NOMO-1 treated with dmso at 0.1 percent for 144 hours (cell line): ENCODE measurements around the gene WNT1.

Source experiments
- DNase-seq: peaks from one replicate; lab custom pipeline; 2025; ENCODE audit not compliant: unreplicated experiment; lab: John Stamatoyannopoulos, UW

The WNT1 gene

DNA sequence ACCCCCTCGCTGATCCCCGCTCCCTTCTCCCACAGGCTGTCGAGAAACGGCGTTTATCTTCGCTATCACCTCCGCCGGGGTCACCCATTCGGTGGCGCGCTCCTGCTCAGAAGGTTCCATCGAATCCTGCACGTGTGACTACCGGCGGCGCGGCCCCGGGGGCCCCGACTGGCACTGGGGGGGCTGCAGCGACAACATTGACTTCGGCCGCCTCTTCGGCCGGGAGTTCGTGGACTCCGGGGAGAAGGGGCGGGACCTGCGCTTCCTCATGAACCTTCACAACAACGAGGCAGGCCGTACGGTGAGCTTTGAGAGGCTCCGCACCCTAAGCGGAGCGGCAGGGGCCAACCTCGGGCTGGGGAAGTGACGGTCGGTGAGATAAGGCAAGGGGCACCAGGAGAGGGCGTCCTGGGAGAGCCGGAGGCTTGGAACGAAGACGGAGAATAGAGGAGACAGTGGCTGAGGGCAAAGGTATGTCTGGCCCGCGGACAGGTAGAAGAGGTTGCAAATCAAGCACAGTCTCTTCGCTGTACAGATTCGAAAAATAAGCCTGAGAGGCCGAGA, 2.3 kb downstream of the WNT1 start:
- DNase-seq: no peak

DNA sequence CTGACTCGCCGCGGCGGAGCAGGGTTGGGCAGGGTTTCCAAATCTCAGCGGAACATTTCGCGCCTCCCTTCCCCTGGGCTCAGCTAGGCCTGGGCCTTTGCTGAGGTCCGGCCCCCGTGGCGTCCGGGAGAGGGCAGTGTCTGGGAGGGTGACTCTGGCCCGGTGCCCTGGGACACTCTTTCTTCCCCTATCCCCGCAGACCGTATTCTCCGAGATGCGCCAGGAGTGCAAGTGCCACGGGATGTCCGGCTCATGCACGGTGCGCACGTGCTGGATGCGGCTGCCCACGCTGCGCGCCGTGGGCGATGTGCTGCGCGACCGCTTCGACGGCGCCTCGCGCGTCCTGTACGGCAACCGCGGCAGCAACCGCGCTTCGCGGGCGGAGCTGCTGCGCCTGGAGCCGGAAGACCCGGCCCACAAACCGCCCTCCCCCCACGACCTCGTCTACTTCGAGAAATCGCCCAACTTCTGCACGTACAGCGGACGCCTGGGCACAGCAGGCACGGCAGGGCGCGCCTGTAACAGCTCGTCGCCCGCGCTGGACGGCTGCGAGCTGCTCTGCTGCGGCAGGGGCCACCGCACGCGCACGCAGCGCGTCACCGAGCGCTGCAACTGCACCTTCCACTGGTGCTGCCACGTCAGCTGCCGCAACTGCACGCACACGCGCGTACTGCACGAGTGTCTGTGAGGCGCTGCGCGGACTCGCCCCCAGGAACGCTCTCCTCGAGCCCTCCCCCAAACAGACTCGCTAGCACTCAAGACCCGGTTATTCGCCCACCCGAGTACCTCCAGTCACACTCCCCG, 3.0 kb downstream of the WNT1 start:
- no peak for DNase-seq

DNA sequence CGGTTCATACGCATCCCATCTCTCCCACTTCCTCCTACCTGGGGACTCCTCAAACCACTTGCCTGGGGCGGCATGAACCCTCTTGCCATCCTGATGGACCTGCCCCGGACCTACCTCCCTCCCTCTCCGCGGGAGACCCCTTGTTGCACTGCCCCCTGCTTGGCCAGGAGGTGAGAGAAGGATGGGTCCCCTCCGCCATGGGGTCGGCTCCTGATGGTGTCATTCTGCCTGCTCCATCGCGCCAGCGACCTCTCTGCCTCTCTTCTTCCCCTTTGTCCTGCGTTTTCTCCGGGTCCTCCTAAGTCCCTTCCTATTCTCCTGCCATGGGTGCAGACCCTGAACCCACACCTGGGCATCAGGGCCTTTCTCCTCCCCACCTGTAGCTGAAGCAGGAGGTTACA, 3.6 kb downstream of the WNT1 start:
- no peak for DNase-seq

DNA sequence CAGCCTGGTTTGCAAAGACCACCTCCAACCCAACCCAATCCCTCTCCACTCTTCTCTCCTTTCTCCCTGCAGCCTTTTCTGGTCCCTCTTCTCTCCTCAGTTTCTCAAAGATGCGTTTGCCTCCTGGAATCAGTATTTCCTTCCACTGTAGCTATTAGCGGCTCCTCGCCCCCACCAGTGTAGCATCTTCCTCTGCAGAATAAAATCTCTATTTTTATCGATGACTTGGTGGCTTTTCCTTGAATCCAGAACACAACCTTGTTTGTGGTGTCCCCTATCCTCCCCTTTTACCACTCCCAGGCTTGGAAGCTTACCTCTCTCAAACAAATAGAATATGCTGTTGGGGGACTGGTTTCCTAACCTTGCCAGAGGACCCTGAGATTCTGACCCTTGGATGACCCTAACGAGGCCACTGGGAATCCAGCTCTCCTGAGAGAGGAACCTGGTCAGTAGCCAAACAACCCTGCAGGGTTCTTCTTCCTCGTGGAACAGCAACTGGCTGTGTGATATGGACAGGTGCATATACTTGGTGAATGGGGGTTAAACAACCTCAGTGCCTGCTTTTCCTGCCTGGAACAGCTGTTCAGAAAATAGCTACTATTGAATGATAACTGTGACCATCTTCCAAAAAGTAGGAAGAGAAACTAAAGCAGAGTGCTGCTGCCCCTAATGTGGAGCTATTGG, 4.4 kb downstream of the WNT1 start:
- DNase-seq: no peak

DNA sequence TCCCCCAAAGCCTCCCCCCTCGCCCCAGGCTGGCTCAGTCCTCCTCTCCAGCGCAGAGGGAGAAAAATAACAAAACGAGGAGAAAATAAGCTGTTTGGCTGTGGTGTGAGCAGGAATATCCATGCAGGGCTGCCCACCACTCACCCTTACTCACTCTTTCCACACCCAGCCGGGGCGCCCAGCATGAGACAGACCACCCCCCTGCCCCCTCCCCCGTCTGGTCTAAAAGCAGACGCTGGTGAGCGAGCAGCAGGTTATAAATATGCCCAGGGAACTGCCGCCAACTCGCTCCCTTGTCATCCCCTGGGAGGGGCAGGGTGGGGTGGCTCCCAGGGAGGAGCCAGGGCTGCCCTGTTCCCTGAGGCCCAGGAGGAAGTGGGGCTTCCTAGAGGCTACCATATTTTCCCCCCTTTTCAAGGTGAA, 7.4 kb downstream of the WNT1 start:
- no peak for DNase-seq

DNA sequence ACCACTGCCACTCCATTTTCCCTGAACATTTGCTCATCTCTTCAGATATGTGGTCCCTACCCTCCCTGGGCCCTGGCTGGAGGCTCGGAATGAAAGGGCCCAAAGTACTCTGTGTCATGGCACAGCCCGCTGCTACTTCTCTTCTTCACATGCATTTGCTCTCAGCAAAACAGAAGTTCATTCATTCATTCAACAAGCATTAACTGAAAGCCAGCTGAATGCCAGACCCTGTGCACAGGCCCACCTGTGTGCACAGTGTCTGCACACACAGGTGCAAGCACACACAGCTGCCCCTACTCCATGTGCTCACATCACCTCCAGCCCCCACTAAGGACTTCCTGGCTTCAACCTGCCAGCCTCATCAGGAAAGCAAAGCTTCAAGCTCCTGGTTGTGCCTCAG, 7.8 kb downstream of the WNT1 start:
- DNase-seq: no peak

DNA sequence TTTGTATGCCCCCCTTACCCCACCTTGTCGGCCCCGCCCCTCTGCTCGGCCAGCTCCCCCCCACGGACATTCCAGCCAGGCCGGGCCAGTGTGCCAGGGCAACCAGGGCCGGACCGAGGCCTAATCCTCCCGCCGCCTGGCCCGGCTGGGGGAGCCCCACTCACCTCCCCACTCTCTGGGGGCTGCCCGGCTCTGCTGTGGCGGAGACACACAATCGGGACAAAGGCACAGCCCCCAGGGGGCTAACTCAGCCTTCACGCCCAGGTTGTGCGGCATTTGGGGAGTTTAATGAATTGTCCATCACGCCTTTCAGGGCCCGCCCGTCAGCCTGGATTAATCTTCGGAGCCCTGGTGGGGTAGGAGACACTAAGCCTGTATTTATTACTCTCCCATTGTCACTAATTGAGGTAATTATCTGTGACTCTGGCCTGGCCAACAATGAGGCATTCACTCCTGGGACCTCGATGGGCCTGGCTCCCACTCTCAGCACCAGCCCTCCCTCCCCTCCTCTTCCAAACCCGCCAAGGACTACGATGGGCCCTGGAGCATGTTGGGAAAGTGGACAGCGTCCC, 8.7 kb downstream of the WNT1 start:
- DNase-seq: no peak

DNA sequence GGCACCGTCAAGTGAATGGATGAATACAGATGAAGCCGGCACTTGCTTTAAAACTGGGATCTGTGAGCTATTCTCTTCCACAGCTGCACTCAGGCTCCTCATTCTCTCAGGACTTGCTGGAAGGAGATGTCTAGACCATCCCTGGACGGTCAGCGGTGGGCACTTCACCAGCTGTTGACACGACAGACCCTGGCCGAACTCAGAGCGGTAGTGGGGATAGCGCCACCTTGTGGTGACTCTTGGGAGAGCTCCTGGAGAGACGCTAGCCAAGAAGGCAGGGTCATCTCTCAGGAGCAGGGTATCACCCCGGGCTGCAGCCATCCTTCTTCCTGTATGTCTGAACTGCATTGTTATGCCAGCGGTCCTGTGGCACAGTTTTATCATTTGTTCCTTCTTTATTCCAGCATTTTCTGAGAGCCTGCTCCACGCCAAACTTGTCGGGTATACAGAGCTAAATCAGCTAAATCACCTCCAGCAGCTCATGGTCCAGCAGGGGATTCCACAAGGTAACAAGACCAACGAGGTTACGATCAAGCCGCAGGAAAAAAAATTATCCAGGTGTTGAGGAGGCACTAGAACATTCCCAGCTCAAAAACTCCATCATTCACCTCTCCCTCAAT, 10.0 kb downstream of the WNT1 start:
- DNase-seq: no peak

DNA sequence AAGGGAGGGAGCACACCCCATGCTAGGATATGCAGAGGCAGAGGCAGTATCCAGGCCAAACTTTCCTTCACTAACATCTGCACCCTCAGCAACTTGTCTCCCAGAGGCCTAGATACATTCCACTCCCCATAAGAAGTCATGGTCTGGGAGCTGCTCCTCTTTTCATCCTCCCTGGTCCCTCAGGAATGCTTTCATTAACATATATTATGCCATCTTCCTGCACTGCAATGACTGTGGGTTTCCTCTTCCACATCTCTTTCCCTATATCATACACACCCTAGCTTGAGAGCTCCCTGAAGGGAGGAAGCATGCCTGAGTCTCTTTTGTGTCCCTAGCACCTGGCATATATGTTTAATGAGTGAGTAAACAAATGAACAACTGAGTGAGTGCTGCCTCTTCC, 12.4 kb downstream of the WNT1 start:
- DNase-seq: no peak

DNA sequence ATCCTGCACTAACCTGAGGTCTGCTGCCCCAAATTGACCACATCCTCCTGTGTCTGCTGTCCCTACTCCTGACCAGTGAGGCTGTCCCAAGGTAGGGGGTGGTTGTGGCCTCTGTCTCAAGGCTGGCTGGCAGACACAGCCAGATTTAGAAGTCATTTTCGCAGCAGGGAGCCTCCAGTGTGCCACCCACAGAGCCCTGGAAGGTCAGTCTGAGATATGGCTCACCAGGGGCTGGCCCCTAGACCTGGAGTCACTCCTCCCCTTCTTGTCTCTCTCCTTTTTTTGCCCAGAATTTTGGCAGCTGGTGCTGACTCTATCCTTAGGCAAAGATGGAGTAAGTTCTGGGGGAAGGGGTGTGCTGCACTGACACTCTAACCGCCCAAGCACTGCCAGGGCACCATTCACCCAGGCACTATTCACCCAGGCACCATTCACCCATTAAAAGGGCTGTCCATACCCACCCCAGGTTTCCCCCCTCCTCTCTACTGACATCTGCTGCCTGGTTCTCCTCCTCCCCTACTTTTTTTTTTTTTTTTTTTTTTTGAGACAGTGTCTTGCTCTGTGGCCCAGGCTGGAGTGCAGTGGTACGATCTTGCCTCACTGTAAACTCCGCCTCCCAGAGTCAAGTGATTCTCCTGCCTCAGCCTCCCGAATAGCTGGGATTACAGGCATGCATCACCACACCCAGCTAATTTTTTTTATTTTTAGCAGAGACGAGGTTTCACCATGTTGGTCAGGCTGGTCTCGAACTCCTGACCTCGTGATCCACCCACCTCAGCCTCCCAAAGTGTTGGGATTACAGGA, 13.3 kb downstream of the WNT1 start:
- no peak for DNase-seq

DNA sequence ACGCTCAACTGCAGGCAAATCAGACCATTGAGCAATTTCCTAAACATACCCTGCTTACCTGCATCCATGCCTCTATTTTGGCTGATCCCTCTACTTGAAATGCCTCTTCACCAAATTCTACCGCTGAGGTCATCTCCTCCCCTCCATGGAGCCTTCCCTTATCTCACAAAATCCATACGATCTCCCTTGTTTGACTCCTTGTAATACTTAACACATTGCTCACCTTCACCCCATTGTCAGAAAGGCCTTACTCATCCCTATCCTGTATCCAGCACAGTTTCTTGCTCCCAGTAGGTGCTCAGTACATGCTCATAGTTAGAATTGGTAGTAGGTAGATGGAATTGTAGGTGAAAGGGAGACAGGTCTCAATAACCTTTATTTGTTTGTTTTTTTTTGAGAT, 15.7 kb downstream of the WNT1 start:
- no peak for DNase-seq

DNA sequence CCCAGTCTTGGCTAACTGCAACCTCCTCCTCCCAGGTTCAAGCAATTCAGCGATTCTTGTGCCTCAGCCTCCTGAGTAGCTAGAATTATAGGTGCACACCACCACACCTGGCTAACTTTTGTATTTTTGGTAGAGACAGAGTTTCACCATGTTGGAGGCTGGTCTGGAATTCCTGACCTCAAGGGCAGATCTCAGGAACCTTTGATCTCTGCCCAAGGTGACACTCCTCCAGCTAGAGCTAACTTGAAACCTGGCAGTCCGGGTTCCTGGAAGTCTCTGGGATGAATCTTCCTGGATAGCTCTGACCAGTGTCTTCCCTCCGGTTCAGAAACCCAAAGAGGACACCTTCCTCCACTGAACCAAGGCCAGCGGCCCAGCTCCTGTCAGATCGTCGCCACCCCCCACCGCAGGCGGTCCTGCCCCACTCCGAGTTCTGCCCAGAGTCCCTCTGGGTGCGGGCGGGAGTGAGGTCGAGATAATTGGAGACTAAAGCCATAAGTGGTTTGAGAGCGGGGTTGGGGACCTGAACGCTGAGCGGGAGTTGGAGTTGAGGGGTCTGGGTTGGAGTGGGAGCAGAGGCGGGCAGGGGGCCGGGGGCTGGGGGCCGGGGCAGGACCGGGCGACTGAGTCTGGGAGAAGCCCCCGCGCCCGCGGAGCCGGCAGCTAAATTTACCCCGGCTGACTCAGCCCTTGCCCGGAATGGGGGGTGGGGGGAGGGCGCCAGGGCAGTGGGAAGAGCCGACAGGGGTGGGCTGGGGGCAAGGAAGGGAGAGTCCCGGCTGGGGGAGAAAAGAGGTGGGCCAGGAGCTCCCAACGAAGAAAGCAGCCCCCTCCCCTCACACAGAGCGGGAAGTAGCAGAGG, 16.3 kb downstream of the WNT1 start:
- no peak for DNase-seq

DNA sequence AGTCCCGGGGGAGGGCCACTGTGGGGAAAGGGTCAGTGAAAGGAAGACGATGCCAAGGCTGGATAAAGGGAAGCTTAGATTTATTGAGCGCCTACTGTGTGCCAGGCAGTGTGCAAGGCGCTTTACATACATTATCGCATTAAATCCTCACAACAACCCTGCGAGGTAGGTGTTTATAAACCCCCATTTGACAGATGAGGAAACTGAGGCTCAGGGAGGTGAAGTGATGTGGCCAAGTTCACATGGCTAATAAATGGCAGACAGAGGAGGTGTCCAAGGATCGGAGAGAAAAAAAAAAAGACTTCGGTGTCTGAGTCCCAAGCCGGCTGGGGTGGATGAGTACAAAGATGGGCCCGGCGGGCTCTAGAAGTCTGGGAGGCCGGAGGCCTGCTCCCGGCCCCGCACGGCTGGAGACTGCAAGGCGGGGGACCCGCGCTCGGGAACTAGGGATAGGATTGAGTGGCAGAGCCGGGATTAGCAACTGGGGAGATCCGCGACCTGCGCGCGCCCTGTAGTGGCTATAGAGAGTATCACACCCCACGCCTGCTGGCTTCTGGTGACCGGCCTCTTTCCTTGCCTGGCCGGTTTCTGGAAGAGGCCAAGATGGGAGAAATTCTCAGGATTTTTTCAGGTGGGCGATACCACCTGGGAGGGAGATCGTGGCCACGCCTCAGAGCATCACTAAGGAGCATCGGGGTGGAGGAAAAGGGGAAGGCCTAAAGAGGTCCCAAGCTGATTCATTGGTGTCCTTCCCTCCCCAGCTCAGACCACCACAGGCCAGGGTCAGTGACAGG, 17.2 kb downstream of the WNT1 start:
- no peak for DNase-seq

DNA sequence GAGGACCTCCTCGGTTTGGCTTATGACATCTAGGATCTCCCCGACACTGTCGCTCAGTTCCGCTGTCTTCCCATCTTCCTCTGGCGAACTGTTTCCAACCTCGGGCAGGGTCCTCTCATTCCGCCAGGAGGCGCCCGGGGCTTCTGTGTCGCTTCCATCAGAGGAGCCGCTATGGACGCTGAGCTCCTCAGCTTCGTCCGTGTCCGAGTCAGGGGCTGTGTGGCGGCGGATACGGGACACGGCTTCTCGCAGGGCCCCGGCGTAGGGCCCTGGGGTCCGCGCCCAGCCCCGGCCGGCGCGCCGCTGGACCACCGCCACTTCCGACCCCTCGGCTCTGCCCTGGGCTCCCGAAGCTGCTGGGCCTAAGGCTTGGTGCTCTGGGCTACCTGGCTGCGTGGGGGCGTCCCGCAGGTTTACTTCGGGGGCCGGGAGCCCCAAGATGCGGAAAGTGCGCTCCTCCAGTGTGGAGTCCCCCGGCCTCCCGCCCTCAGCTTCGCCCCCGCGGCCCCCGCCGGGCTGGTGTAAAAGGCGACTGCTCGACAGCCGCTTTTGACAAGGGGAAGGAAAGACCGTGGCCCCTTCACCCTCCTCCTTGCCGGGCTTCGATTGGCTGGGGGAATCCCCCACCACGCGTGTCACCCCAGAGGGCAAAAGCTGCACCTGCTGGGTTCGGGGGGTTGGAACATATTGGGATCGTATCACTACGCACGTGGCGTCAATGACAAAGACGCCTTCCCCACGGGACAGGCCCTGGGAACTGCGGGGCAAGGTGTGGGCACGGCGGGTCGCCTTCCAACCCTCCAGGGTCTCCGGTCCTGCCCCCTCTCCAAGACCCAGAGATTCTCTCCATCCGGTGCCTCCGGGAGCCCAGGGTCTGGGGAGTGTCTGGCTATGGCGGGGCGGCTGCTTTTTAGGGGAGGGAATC, 18.9 kb downstream of the WNT1 start:
- peak; percentile 48 for DNase-seq

DNA sequence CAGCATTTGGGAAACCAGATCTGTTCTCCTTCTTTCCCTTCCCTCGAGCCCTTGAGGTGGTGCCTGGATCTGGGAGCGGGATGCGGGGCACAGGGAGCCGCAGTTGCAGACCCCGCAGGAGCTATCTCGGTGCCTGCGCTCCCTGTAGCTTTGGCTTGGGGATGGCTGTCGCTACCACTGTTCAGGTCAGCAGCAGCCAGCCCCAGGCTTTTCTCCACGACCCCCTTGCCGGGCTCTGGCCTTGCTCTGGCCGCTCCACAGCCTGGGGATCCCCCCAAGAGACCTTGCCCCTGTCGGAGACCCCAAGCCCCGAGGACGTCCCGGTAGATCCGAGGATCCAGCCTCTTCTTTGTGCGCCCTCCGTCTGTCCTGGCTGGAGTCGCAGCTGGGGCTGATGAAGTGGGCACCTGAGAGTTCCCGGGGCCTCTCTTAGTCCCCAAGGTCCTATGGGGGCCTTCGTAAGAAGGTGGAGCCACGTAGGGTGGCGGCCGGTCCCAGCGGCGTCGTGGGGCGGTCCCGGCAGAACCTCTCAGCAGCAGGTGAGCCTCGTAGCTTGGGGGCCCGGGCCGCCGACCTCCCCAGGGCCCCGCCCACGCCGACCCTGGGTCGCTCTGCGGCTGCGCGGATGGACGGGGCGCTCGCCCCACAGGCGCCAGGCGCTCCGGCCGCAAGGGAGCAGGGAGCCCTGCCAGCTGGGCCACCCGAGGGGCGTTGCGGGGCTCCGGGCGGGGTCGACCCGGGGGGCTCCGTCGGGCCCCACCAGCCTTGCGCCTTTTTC, 19.8 kb downstream of the WNT1 start:
- DNase-seq: no peak

DNA sequence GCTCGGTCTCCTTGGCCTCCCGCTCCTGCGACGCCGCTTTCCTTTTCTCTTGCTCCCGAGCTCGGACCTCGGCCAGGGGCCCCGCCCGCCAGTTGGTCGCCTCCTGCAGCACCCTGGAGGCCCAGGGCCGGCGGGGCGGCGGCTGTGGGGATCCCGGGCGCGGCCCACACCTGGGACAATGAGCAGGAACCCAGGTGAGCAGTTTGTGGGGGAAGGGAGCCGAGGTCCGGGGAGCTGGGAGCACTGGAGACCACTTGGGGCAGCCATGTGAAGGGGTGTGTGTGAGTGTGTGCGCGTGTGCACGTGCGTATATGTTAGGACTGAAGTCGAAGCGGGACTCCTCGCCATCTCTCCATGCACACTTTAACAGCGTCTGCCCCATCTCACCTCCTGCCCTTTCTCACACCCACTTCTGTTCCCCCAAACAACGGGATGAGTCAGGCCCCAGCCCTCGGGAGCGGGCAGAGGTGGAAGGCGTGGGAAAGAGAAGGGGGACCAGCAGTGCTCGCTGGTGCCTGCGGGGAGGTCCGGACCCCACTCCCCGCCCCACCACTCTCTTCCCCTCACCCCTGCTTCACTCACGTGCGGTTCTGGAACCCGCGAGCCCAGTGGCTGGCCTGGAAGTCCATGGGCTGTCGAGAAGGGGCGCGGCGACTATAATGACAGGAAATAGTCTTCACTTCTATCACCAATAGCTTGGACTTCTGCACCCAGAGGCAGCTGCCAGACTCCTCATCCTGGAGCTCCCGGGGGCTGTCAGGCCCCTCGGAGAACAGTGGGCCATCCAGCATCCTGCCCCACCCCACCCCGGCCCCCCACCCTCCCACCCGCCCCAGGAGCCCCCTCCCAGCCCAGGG, 20.6 kb downstream of the WNT1 start:
- DNase-seq: no peak
